ENCODE measurements around the gene DAPK1.

- TF ChIP-seq CTCF (IDR thresholded peaks at IDR 0.05; ENCODE audit: extremely low read depth in 1 of 2, insufficient read depth in 1 of 2, low read depth in 1 of 2, low read length in 2 of 2) (no peak), POLR2A (IDR thresholded peaks at IDR 0.05; ENCODE audit: low read depth, low read length) (no peak), FOS (IDR thresholded peaks at IDR 0.05; ENCODE audit: borderline replicate concordance, insufficient read depth, low read length) (no peak), MAX (IDR thresholded peaks at IDR 0.05; ENCODE audit: insufficient read depth, insufficient read length) (no peak), POLR2AphosphoS5 (IDR thresholded peaks at IDR 0.05; ENCODE audit: insufficient read depth, low read depth, low read length) (no peak)
Observed at GRCh38 chr9:87750726-87751125, 253.1 kb downstream of the DAPK1 start.
